GM06990 (cell line): ENCODE results near the gene COL4A5.
A peak's percentile ranks its signal among the peaks of the same experiment; 100 is the strongest.
"Not testable (repeated sequence)": the region's sequence is repeated elsewhere in the genome, so short reads cannot be mapped to it uniquely, and the experiment has no call there.

Source experiments
- DNase-seq: peaks from one replicate; pipeline ENCODE4 v3.0.0-alpha.2; 2011; ENCODE audit not compliant: insufficient read length; ENCODE audit errors: extremely low read depth
- H3K27me3 ChIP-seq: replicated peaks from 2 replicates; pipeline ENCODE4 v1.6.0; 2011; ENCODE audit warnings: low read length; ENCODE audit not compliant: control insufficient read depth, insufficient read depth
- H3K36me3 ChIP-seq: 2 replicates; pipeline ENCODE4 v1.5.1; 2011; ENCODE audit warnings: low read length; ENCODE audit not compliant: control insufficient read depth, insufficient read depth
- H3K4me3 ChIP-seq: replicated peaks from 2 replicates; pipeline ENCODE4 v1.5.1; 2011; ENCODE audit warnings: low read depth, mild to moderate bottlenecking, control low read depth, low read length
- CTCF ChIP-seq: IDR thresholded peaks from 2 replicates; pipeline ENCODE4 v1.5.1; 2011; ENCODE audit warnings: low read length, control low read depth, mild to moderate bottlenecking, inconsistent platforms; ENCODE audit not compliant: insufficient read depth, poor library complexity, severe bottlenecking

Gene COL4A5

GRCh38 chrX:108439426-108439942 lies at the start of gene COL4A5:
COL4A5 (plus strand) TSS chrX:108439838; CDS start chrX:108440126, 288 bp downstream.
- peak within 1 kb of the TSS; percentile 29 for H3K4me3 ChIP-seq
- TF ChIP-seq CTCF, result no peak
- H3K27me3 ChIP-seq, result no peaks in the 10 kb centered on the region; the same call in 1 of the 2 replicates
- peak; percentile 20 for DNase-seq
- no peaks in the 10 kb centered on the region for H3K36me3 ChIP-seq

- H3K4me3 ChIP-seq, H3K27me3 ChIP-seq, H3K36me3 ChIP-seq, DNase-seq: not testable (repeated sequence)
These were observed 48.5 kb upstream of the COL4A5 start for GRCh38 chrX:108390976-108391717.

- no peaks in the 10 kb centered on the region for H3K36me3 ChIP-seq
- no peak for DNase-seq
- H3K4me3 ChIP-seq, result no peak overlapping the region
- no peak for TF ChIP-seq CTCF
- H3K27me3 ChIP-seq, result no peaks in the 10 kb centered on the region
These were observed 43.3 kb upstream of the COL4A5 start for GRCh38 chrX:108396188-108396891.

- no peaks in the 10 kb centered on the region for H3K36me3 ChIP-seq
- TF ChIP-seq CTCF, result no peak
- H3K4me3 ChIP-seq, result no peak overlapping the region
- H3K27me3 ChIP-seq, result no peaks in the 10 kb centered on the region
- no peak for DNase-seq
These were observed 42.7 kb upstream of the COL4A5 start for GRCh38 chrX:108396986-108397385.

- TF ChIP-seq CTCF, result no peak
- Histone ChIP-seq H3K27me3 (no peaks in the 10 kb centered on the region), H3K4me3 (no peak overlapping the region), H3K36me3 (no peaks in the 10 kb centered on the region)
- peak; percentile 24 for DNase-seq
These were observed 41.8 kb upstream of the COL4A5 start for GRCh38 chrX:108397627-108398391.
